ENCODE data around the gene CCT4. TPM values are rescaled to one million over a fixed set of nuclear protein-coding genes. Genes with fewer than 3 reads are reported as not detected.
A peak's percentile ranks its signal among the peaks of the same experiment; 100 is the strongest.
"Not testable (repeated sequence)": the region's sequence is repeated elsewhere in the genome, so short reads cannot be mapped to it uniquely, and the experiment has no call there.

CCT4 gene
- 139 and 173 TPM in 2 replicates for total RNA-seq

DNA sequence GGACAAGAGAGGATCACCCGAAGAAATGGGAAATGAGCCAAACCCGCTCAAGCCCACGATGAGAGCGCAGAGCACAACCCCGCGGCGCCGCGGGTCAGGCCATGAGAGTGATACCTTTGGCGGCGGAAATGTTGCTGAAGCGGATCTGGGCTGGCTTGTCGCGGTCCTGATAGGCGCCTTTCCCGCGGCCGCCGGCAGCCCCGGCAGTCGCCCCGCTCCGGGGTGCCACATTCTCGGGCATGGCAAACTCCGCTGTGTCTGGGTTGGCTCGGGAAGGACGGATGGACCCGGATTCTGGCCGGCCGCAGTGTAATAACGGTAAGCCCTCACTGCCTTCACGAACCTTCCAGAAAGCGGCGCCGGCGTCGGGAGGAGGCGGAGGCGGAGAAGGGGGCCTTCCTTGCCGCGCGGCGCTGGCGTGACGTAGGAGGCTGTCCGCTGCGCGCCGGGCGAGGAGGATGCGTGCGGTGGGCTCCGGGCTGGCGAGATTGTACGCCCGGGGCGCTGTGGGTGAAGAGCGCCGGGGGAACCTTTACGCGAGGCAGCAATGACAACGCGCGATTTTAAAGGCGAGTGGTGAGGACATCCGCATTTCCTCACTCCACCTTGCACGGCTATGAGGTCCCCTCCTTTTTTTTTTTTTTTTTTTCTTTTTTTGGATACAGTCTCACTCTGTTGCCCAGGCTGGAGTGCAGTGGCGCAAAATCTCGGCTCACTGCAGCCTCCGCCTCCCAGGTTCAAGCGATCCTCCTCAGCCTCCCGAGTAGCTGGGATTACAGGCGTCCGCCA lies at the start of gene CCT4:
TSS of gene CCT4 (minus strand) at position 390 of the 789 bp plus-strand sequence. CDS start at position 241, 149 bp downstream.
- peak; percentile 59 to 86 for DNase-seq (ENCODE audit: low read depth in 2 of 2)

- no peak for DNase-seq (ENCODE audit: low read depth in 2 of 2)
Observed at GRCh38 chr2:61937886-61938285, 49.4 kb upstream of the CCT4 start.

DNA sequence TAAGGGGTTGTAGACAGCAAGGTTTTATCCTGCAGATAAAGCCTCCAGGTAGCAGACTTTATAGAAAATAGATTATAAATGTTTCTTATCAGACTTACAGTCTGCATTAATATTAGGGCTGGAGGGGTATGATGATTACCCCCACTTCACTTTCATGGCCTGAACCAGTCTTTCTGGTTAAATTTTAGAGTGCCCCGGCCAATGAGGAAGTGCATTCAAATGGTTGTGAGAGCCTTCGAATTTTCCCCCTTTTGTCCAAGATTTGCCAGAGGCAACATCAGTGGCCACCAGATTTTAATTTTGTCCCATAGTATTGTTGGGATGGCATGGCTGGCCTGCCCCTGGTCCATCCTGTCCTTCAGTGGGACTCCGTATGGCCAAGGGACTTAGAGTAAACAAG lies 48.6 kb upstream of the CCT4 start:
- no peak for DNase-seq (ENCODE audit: low read depth in 2 of 2)

GRCh38 chr2:61928826-61929461 lies 40.5 kb upstream of the CCT4 start:
- DNase-seq (ENCODE audit: low read depth in 2 of 2): no peak

DNA sequence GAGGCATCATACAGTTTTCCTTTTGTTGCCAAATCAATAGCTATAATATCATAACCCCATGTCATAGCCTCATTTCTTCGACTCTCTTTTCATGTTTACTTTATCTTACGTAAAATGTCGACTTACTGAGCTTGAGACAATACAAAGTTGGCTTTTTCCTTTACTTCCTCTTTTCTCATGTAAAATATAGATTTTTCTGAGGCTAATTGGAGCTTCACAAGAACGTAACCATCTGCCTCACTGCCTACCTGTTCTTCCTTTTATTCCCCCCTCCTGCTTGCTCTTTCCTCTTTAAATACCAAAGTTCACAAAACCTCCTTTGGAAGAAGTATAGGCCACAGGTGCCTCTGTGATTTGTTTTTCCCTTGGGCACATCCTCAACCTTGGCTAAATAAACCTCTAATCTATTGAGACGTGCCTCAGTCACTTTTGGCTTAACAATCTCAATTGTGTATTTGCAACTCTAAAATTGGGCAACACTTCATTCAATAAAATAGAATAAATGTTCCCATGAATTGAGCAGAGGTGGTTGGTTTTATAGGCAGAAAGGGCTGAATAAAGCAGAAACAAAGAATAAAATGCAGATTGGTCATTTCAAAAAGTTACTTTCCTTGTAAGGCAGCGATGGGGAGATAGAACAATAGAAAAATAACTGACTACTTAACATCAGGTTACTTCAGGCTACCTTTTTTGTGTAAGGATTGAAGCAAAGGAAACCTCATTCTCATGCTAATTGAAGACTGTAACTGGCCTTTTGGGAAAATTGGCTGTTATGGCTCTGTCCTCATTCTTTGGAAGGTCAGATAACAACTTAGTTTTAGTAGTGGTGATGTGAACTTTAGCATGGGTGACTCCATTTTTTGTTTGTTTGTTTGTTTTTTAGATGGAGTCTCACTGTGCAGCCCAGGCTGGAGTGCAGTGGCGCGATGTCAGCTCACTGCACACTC lies 38.3 kb upstream of the CCT4 start:
- no peak for DNase-seq (ENCODE audit: low read depth in 2 of 2)

GRCh38 chr2:61924895-61925663 lies 36.6 kb upstream of the CCT4 start:
- no peak for DNase-seq (ENCODE audit: low read depth in 2 of 2)

DNA sequence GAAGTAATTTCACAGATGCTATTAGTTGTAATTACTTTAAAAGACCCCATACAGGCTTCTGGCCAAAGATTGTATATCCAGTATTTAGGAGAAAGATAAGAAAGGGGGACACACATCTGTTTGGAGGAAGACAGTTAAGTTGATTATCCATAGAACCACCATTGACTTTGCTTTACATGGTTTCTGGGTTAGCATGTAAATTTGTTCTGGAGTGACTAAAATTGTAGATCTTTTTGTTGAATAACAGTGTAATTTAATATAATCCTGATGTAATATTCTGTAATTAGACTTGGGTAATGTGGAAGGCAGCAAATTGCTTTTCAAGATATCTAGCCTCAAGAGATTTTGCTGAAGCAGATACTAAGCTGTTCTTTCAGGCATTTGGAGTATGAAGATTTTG lies 34.3 kb upstream of the CCT4 start:
- DNase-seq (ENCODE audit: low read depth in 2 of 2): no peak

DNA sequence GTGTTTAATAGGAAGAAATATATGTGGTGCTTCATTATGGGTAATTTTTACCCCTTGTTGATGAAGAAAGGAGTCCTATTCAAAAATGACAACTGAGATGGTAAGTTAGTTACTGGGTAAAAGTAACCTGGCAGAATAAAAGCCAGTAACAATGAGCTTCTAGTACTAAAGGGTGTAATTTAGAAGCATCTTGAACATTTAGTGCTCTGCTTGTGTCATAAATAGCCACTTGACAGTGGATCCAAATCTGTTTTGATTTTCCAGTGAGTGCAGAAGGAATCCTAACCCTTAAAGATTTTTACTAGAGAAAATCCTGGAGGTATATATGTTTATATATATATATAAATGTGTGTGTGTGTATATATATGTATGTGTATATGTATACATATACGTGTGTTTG lies 32.1 kb upstream of the CCT4 start:
- no peak for DNase-seq (ENCODE audit: low read depth in 2 of 2)

GRCh38 chr2:61914794-61915193 lies 26.3 kb upstream of the CCT4 start:
- not testable (repeated sequence) for DNase-seq (ENCODE audit: low read depth in 2 of 2)

DNA sequence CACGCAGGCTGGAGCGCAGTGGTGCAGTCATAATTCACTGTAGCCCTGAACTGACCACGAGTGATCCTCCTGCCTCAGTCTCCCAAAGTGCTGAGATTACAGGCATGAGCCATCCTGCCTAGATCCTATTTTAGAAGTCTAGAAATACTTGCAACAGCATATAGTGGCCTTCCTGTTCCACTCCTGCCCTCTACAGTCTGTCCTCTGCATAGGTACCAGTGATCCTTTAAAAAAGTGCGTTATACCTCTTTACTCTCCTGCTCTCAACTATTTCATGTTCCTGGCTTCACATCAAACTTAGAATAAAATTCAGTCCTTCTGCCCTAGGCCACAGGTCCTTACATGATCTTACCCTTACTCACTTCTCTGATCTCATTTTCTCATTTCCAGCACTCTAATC lies 23.1 kb upstream of the CCT4 start:
- DNase-seq (ENCODE audit: low read depth in 2 of 2): no peak

GRCh38 chr2:61910603-61911002 lies 22.1 kb upstream of the CCT4 start:
- DNase-seq (ENCODE audit: low read depth in 2 of 2): no peak

- no peak for DNase-seq (ENCODE audit: low read depth in 2 of 2)
Observed at GRCh38 chr2:61909116-61909515, 20.7 kb upstream of the CCT4 start.

- no peak for DNase-seq (ENCODE audit: low read depth in 2 of 2)
Observed at GRCh38 chr2:61906186-61906470, 17.7 kb upstream of the CCT4 start.

DNA sequence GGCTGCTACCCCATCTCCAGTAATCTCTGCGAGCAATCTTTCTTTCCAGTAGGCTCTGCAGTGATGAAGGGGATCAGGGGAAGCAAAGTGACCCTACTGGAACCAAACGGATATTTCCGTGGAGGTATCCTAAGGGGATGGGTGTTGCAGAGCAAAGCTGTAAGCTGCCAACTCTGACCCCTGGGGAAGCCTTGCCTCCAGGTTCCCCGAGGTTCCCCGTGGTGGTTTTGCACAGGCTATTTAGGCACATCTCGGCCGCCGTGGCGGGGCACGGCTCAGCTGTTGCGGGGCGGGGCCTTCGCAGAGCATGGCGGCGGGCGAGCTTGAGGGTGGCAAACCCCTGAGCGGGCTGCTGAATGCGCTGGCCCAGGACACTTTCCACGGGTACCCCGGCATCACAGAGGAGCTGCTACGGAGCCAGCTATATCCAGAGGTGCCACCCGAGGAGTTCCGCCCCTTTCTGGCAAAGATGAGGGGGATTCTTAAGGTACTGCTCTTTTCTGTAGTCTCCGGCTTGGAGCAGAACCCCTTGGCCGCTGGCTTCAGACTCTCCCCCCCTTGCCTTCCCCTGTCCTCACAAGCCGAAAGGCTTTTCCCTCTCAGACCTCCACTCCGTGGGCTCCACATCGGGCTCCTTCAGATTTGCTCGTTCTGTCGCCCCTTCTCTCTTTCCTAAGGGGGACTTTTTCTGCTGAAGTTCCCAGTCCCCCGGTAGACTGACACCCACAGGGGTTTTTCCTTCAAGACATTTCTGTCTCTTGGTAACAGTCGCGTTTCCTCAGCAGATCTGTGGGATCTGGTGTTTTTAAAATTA lies 17.1 kb upstream of the CCT4 start, which contains the start of gene COMMD1:
TSS of gene COMMD1 (plus strand) at position 303 of the 814 bp plus-strand sequence. CDS start at position 308, 5 bp downstream.
- DNase-seq (ENCODE audit: low read depth in 2 of 2): peak; percentile 40 to 77

GRCh38 chr2:61900281-61900680 lies 11.8 kb upstream of the CCT4 start:
- no peak for DNase-seq (ENCODE audit: low read depth in 2 of 2)

GRCh38 chr2:61898810-61899209 lies 10.4 kb upstream of the CCT4 start:
- peak in 1 of 2 donors; percentile 28 for DNase-seq (ENCODE audit: low read depth in 2 of 2)

DNA sequence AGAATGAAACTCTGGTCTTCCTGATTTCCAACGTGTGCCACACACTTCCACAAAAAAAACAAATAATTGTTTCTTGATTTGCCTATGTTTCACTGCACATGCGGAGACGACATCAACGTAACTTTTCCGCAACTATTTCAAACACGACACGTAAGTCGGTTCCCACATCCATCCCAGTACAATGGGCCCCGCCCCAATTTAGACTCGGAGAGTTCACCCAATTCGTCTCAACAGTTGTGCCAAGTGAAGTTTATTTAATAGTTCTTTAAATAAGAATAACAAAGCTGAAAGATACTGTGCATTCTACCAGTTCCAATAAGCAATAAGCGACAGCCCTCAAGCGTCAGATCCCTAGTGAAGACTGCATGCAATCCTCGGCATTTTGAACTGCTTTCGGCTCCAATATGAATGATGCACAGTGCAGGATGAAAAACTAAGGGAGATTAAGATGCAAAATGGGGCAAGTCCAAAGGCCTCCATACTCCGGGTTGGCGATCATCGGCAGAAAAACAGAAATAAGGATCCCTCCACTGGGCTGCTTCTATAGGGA lies 664 bp downstream of the CCT4 start:
- DNase-seq (ENCODE audit: low read depth in 2 of 2): peak in 1 of 2 donors; percentile 70

DNA sequence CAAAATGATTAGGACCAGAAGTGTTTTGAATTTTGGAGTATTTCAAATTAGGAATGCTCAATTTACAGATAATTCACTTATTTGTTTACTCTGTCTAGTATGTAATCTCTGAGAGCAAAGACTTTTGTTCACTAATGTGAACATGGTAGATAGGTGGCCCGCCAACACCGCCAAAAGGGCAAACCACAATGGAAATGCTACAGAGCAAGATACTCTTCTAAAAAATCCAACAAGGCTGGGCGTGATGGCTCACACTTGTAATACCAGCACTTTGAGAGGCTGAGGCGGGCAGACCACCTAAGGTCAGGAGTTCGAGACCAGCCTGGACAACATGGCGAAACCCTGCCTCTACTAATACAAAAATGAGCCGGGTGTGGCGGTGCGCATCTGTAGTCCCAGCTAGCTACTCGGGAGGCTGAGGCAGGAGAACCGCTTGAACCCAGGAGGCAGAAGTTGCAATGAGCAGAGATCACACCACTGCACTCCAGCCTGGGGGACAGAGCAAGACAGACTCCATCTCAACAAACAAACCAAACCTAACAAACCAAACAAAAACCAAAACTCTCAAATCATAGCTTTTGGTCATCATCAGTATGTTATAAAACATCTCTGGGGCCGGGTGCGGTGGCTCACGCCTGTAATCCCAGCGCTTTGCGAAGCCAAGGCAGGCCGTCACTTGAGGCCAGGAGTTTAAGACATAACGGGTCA lies 2.4 kb downstream of the CCT4 start:
- DNase-seq (ENCODE audit: low read depth in 2 of 2): no peak

- no peak for DNase-seq (ENCODE audit: low read depth in 2 of 2)
Observed at GRCh38 chr2:61882850-61883249, 5.6 kb downstream of the CCT4 start.

Measured in dermis microvascular lymphatic vessel endothelial cell (primary cell).